IPS-18c (cell line): ENCODE measurements around the gene CISD3.
A peak's percentile ranks its signal among the peaks of the same experiment; 100 is the strongest.
"Not testable (repeated sequence)": the region's sequence is repeated elsewhere in the genome, so short reads cannot be mapped to it uniquely, and the experiment has no call there.

Experiments
- H3K4me3 ChIP-seq: 2 replicates; pipeline ENCODE4 v1.7.0; 2013; ENCODE audit warnings: low read depth, mild to moderate bottlenecking, low read length, moderate library complexity; ENCODE audit not compliant: insufficient read depth
- H3K9me3 ChIP-seq: one replicate; pipeline ENCODE4 v1.6.1; 2013; ENCODE audit warnings: mild to moderate bottlenecking, low read length, moderate library complexity; ENCODE audit not compliant: control insufficient read depth, insufficient read depth

CISD3 gene

GRCh38 chr17:38719943-38720641 is 10.0 kb upstream of the CISD3 start:
- Histone ChIP-seq H3K4me3 (peak overlapping the region; percentile 47; the same call in 1 of the 2 replicates), H3K9me3 (no peaks in the 10 kb centered on the region)

- no peaks in the 10 kb centered on the region for H3K9me3 ChIP-seq
- H3K4me3 ChIP-seq, result no peak overlapping the region
These were observed 9.2 kb upstream of the CISD3 start for GRCh38 chr17:38720941-38721340.

- Histone ChIP-seq H3K9me3 (no peaks in the 10 kb centered on the region), H3K4me3 (no peak overlapping the region)
These were observed 8.3 kb upstream of the CISD3 start for GRCh38 chr17:38721802-38722201.

GRCh38 chr17:38724337-38724988 is 5.7 kb upstream of the CISD3 start:
- H3K9me3 ChIP-seq, result no peaks in the 10 kb centered on the region
- H3K4me3 ChIP-seq, result no peak overlapping the region

GRCh38 chr17:38725066-38725465 is 5.1 kb upstream of the CISD3 start:
- no peak overlapping the region for H3K4me3 ChIP-seq

GRCh38 chr17:38726145-38726544 is 4.0 kb upstream of the CISD3 start:
- not testable (repeated sequence) for H3K4me3 ChIP-seq, H3K9me3 ChIP-seq

More at GRCh38 chr17:38725066-38725465, 5.1 kb upstream of the CISD3 start:
- H3K9me3 ChIP-seq, result no peaks in the 10 kb centered on the region

- H3K4me3 ChIP-seq, result no peak overlapping the region
- H3K9me3 ChIP-seq, result no peaks in the 10 kb centered on the region
These were observed 2.4 kb upstream of the CISD3 start for GRCh38 chr17:38727736-38728135.

- Histone ChIP-seq H3K4me3 (no peak overlapping the region), H3K9me3 (no peaks in the 10 kb centered on the region)
These were observed 1.8 kb upstream of the CISD3 start for GRCh38 chr17:38728290-38728831.

GRCh38 chr17:38729368-38729885 is 714 bp upstream of the CISD3 start:
- H3K4me3 ChIP-seq, result peak overlapping the region; percentile 73

GRCh38 chr17:38730526-38731379 is 612 bp downstream of the CISD3 start:
- Histone ChIP-seq H3K4me3 (peak overlapping the region; percentile 78), H3K9me3 (no peaks in the 10 kb centered on the region)

More at GRCh38 chr17:38729368-38729885, 714 bp upstream of the CISD3 start:
- H3K9me3 ChIP-seq, result no peaks in the 10 kb centered on the region

- Histone ChIP-seq H3K4me3 (no peak overlapping the region; the same call in 1 of the 2 replicates), H3K9me3 (no peaks in the 10 kb centered on the region)
These were observed 1.6 kb downstream of the CISD3 start for GRCh38 chr17:38731526-38732294.

- no peaks in the 10 kb centered on the region for H3K9me3 ChIP-seq
- H3K4me3 ChIP-seq, result no peak overlapping the region
These were observed 2.5 kb downstream of the CISD3 start for GRCh38 chr17:38732376-38733281.

GRCh38 chr17:38733282-38733981 is 3.3 kb downstream of the CISD3 start:
- no peak overlapping the region for H3K4me3 ChIP-seq
- H3K9me3 ChIP-seq, result no peaks in the 10 kb centered on the region

GRCh38 chr17:38733982-38734973 is 4.1 kb downstream of the CISD3 start:
- H3K9me3 ChIP-seq, result no peaks in the 10 kb centered on the region
- H3K4me3 ChIP-seq, result no peak overlapping the region
